ENCODE results near the gene CADM2.
"Not testable (repeated sequence)": the region's sequence is repeated elsewhere in the genome, so short reads cannot be mapped to it uniquely, and the experiment has no call there.

Gene CADM2

DNA sequence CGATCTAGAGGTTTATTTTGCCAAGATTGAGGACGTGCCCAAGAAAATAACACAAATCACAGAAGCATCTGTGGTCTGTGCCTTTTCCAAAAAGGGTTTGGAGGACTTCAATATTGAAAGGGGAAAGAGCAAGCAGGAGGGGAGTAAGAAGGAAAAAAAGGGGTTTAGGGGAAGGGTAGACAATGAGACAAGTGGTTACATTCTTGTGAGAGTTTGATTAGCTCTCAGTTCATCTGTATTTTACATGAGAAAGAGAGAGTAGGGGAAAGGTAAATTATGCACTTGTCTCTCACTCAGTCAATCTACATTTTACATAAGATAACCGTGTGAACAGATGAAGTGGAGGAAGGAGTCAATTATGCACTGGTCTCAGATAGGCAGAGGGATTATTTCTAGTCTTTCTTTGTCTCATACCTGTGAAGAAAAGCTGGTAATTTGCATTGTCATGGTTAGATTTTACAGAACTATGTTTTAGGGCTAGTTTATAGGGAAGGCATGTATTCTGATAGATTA is 931.3 kb downstream of the CADM2 start:
- Mint-ChIP-seq H3K9me3 (peaks cover 20% of the 10 kb centered on the region), H3K4me1 (no peaks in the 10 kb centered on the region), H3K27me3 (no peaks in the 10 kb centered on the region), H3K27ac (no peak overlapping the region), H3K36me3 (ENCODE audit: low read depth) (no peaks in the 10 kb centered on the region), H3K4me3 (no peak overlapping the region)
- no peak for ATAC-seq
- DNase-seq, result no peak

DNA sequence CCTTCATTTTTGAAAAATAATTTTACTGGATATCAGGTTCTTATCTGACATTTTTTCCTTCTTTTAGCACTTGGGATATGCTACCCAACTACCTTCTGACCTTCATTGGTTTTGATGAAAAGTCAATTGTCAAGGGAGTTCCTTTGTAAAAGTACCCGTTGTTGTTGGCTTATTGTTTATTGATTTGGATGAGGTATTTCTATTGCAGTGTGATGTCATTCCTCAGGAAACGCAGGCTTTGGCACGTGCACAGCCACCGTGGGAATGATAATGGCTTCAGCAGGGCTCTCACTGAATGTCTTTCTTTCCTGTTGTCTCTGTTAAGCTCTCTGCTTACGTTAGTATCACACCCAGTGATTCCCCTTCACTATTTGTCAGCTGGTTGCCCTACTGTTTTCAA is 944.6 kb downstream of the CADM2 start:
- H3K27ac Mint-ChIP-seq, result no peak overlapping the region
- DNase-seq (no peak), ATAC-seq (no peak)
- no peak overlapping the region for H3K4me3 Mint-ChIP-seq
- no peaks in the 10 kb centered on the region for H3K36me3 Mint-ChIP-seq (ENCODE audit: low read depth)
- H3K9me3 Mint-ChIP-seq, result peaks cover 9% of the 10 kb centered on the region
- H3K4me1 Mint-ChIP-seq, result no peaks in the 10 kb centered on the region
- no peaks in the 10 kb centered on the region for H3K27me3 Mint-ChIP-seq

DNA sequence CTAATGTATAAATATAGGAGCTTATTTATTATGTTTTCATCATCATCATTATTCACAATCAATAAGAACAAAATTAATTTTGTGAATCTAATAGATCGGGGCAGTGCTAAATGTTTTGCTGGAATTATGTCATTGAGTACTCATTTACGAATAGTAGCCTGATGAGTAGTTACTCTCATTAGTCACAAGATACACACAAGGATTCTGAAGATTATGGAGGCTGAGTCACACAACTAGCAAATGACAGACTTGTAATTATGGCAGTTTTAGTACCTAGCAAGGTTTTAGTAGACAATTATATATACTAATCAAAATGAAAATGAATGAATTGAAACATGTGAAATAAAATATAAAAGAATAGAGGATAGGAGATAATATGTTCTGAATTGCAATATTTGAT is 954.2 kb downstream of the CADM2 start:
- Mint-ChIP-seq H3K4me3 (no peak overlapping the region), H3K27ac (no peak overlapping the region), H3K4me1 (no peaks in the 10 kb centered on the region), H3K9me3 (peaks cover 15% of the 10 kb centered on the region), H3K27me3 (no peaks in the 10 kb centered on the region), H3K36me3 (ENCODE audit: low read depth) (no peaks in the 10 kb centered on the region)
- ATAC-seq (no peak), DNase-seq (no peak)

DNA sequence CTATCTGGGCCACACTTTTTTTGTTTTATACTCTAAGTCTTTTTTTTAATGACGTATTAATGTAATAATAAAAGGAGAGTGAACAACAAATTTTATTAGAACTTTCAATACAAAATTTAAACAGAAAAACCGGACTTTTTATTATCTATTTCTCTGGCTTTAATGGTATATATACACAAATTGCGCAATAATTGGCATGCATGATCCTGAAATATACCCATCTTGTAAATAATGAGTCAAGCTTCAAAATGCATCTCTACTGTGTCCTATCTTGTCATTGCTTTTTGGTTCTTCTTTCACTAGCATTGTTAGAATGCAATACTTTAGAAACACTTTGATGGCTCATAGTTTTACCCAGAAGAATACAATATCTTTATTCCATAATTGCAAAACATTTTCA is 963.6 kb downstream of the CADM2 start:
- Mint-ChIP-seq H3K36me3 (ENCODE audit: low read depth) (no peaks in the 10 kb centered on the region), H3K27ac (no peak overlapping the region), H3K4me1 (no peaks in the 10 kb centered on the region), H3K27me3 (no peaks in the 10 kb centered on the region), H3K4me3 (no peak overlapping the region), H3K9me3 (peaks cover 27% of the 10 kb centered on the region)
- DNase-seq, result no peak
- ATAC-seq, result no peak

DNA sequence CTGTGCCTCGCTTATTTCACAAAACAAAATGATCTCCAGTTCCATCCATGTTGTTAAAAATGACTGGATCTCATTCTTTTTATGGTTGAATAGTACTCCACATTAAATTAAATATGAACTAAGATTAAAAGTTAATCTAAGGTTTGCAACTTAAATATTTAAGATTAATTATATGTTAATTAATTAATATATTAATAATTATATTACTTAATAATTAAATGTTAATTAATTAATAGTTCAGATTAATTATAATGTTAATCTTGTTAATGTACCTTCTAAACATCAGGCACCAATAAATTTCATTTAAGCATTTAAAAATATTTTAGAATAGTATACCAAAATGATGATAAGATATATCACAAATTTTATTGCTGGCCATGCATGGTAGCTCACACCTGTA is 971.9 kb downstream of the CADM2 start:
- Mint-ChIP-seq H3K36me3 (ENCODE audit: low read depth) (no peaks in the 10 kb centered on the region), H3K4me1 (no peaks in the 10 kb centered on the region), H3K4me3 (no peak overlapping the region), H3K27me3 (no peaks in the 10 kb centered on the region), H3K9me3 (peaks cover 11% of the 10 kb centered on the region), H3K27ac (no peak overlapping the region)
- ATAC-seq (no peak), DNase-seq (no peak)

DNA sequence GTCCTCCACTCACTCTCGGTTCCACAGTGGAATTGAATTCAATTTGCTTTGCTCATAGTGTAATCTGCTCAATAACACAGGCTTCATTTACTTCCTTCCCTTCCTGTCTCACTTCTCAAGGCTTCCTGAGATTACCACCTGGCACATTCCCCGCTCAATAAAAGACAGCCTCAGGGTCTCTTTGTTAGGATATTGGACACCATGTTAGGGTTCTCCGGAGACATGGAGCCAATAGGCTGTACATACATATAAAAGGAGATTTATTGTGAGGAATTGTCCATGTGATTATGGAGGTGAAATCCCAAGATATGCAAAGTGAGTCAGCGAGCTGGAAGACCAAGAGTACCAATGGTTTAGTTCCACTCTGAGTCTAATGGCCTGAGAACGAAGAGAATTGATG is 974.5 kb downstream of the CADM2 start:
- no peaks in the 10 kb centered on the region for H3K36me3 Mint-ChIP-seq (ENCODE audit: low read depth)
- no peaks in the 10 kb centered on the region for H3K27me3 Mint-ChIP-seq
- ATAC-seq (no peak), DNase-seq (no peak)
- no peak overlapping the region for H3K4me3 Mint-ChIP-seq
- H3K4me1 Mint-ChIP-seq, result no peaks in the 10 kb centered on the region
- H3K9me3 Mint-ChIP-seq, result peaks cover 4% of the 10 kb centered on the region
- H3K27ac Mint-ChIP-seq, result no peak overlapping the region

DNA sequence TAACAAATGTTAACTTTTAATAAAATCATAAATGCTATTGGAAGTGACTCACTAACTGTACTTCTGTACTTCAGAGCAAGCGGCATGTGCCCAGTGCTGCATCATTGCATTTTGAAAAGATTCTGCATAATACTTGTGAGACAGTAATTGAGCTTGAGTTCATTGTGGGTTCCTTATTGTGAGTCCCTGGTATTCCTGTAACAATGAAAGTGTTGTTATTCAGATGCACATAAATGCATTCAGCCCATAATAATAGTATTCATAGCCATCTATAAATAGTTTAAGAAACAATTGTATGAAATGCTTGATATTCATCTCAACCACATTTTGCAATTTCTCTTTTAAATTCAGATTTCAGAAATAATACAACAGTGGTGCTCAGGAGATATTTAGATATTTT is 976.4 kb downstream of the CADM2 start:
- no peaks in the 10 kb centered on the region for H3K36me3 Mint-ChIP-seq (ENCODE audit: low read depth)
- H3K4me1 Mint-ChIP-seq, result no peaks in the 10 kb centered on the region
- H3K9me3 Mint-ChIP-seq, result peaks cover 4% of the 10 kb centered on the region
- H3K27ac Mint-ChIP-seq, result no peak overlapping the region
- no peak for ATAC-seq
- no peaks in the 10 kb centered on the region for H3K27me3 Mint-ChIP-seq
- DNase-seq, result no peak
- H3K4me3 Mint-ChIP-seq, result no peak overlapping the region

DNA sequence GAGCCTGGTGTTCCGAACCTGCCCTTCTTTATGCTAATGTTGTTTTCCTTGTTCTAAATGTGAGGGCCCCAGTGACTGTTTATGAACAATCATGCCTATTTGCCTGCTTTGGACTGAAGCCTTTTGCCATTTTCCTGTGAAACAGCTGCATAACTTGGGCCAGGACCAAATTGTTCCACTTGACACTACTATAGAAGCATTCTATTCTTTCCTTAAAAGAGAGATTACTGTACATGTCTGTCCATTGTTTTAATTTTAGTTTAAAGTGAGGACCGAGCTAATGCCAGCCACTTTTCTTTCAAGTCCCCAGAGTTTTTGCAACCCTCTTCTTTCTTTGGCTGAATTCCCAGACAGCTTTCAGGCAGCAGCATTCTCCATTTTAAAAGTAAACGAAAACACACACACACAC is 980.3 kb downstream of the CADM2 start:
- Mint-ChIP-seq H3K4me1 (no peaks in the 10 kb centered on the region), H3K27me3 (no peaks in the 10 kb centered on the region), H3K36me3 (ENCODE audit: low read depth) (no peaks in the 10 kb centered on the region), H3K4me3 (no peak overlapping the region), H3K9me3 (no peaks in the 10 kb centered on the region), H3K27ac (no peak overlapping the region)
- ATAC-seq (no peak), DNase-seq (no peak)

DNA sequence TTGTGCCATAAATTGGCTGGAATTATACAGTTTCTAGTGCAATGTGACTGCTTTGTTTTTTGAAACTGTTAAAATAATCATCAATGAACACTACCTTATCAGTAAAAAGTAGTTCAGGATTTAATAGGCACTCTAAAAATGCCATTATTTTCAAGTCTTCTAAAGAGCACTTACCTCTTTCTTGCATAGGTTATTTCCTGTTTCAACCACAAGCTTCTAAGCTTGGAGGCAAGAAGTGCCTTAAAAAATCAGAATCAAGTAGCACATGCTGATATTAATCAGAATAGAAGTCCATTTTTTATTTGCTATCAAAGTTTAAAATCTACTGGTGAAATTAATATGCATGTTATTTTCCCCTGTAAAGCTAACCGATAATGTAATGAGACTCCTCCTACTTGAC is 991.6 kb downstream of the CADM2 start:
- Mint-ChIP-seq H3K4me1 (no peaks in the 10 kb centered on the region), H3K9me3 (peaks cover 15% of the 10 kb centered on the region), H3K36me3 (ENCODE audit: low read depth) (no peaks in the 10 kb centered on the region), H3K4me3 (no peak overlapping the region), H3K27me3 (no peaks in the 10 kb centered on the region), H3K27ac (no peak overlapping the region)
- ATAC-seq (no peak), DNase-seq (no peak)

DNA sequence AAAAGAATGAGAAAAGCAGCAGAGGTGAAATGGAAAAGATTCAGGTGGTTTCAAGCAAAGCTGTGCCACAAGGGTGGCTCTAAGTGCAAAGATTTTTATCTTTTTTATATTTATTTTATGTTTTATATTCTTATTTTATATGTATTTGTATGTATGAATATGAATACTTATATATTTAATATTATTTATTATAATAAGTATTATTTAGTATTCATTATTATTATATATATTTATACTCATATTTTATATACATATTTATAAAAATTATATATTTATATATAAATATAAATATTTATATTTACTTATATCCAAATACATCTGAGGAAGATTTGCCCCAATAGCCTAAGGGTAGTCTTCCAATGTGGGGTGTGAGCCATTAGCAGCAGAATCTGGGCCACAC is 1002.0 kb downstream of the CADM2 start:
- no peaks in the 10 kb centered on the region for H3K9me3 Mint-ChIP-seq
- H3K27me3 Mint-ChIP-seq, result no peaks in the 10 kb centered on the region
- no peak for DNase-seq
- no peaks in the 10 kb centered on the region for H3K36me3 Mint-ChIP-seq (ENCODE audit: low read depth)
- no peak for ATAC-seq
- no peaks in the 10 kb centered on the region for H3K4me1 Mint-ChIP-seq
- no peak overlapping the region for H3K27ac Mint-ChIP-seq
- no peak overlapping the region for H3K4me3 Mint-ChIP-seq

DNA sequence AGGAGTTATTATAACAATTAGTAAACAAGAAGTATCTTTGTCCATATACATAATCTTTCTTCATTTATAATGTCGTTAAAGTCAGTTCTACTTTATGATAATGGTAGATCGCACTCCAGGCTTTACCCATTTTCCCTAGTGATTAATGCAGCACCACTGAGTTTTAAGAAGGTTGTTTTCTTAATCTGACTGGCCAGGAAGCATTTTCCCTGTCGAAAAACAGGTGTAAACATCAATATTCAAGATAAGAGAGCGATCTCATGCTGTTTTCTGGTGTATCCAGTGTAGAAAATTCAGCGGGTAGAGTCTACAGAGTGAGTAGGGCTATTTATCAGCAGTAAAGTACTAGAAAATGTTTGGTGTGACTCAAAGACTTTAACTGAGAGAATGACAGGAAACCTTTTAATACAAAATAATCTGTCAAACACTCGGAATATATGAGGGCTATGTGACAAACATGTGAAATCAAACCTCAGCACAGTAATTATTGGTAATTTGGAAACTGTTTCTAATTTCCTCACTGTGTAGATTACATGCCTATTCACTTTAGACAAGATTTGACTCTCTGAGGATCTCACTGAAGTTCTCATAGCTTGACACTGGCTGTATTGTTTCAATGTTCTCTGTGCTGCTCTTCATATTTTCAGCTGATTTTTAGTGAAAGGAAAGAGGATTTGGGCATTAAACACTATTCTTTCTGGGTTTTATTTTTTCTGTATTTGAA is 1019.0 kb downstream of the CADM2 start:
- ATAC-seq, result no peak
- Mint-ChIP-seq H3K27me3 (no peaks in the 10 kb centered on the region), H3K9me3 (peaks cover 5% of the 10 kb centered on the region), H3K4me1 (no peaks in the 10 kb centered on the region), H3K36me3 (ENCODE audit: low read depth) (no peaks in the 10 kb centered on the region), H3K4me3 (no peak overlapping the region), H3K27ac (no peak overlapping the region)
- DNase-seq, result no peak

DNA sequence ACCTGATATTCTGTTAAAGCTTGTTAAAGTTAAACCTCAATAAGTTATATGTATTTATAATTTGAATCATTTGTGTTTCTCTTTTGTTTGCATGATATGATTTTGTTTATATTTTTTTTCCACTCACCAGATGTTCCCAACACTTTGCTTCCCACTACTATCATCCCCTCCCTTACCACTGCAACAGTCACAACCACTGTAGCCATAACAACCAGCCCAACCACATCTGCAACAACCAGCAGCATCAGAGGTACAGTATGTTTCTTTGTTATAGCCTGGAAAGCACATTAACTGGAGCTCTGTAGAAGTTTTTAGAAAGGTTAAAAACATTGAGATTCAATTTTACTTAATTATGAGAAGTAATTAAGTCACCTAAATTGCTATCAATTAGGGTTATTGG is 1020.2 kb downstream of the CADM2 start:
- H3K9me3 Mint-ChIP-seq, result peaks cover 5% of the 10 kb centered on the region
- H3K27ac Mint-ChIP-seq, result no peak overlapping the region
- H3K36me3 Mint-ChIP-seq (ENCODE audit: low read depth), result no peaks in the 10 kb centered on the region
- ATAC-seq (no peak), DNase-seq (no peak)
- no peaks in the 10 kb centered on the region for H3K4me1 Mint-ChIP-seq
- no peaks in the 10 kb centered on the region for H3K27me3 Mint-ChIP-seq
- no peak overlapping the region for H3K4me3 Mint-ChIP-seq

DNA sequence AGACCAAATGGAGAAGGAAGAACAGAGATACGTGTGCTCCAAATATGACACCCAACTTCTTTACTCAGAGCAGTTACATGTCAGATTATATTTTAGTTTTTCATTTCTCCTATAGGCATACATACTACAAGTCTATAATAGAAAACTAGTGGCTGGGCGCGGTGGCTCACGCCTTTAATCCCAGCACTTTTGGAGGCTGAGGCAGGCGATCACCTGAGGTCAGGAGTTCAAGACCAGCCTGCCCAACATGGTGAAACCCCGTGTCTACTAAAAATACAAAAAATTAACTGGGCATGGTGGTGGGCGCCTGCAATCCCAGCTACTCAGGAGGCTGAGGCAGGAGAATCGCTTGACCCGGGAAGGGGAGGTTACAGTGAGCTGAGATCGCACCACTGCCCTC is 1030.8 kb downstream of the CADM2 start:
- H3K9me3 Mint-ChIP-seq, result not testable (repeated sequence)

DNA sequence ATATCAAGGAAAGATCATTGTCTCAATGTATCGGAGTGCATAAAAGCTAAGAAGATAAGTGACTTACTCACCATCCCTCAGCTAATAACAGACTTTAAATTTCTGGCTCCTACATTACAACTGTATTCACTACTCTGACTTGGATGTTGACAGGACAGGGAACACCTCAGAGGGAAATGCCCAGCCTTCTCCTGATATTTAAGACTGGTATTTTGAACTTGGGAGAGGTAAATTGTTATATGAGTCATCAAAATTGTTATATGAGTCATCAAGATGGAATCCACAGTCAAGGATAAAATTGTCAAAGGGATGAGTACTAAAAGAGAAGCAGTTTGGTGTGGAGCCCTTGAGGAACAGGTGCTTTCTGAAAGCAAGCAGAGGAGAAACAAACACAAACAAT is 1070.8 kb downstream of the CADM2 start:
- ATAC-seq (no peak), DNase-seq (no peak)
- Mint-ChIP-seq H3K4me1 (no peaks in the 10 kb centered on the region), H3K27ac (no peak overlapping the region), H3K36me3 (ENCODE audit: low read depth) (no peaks in the 10 kb centered on the region), H3K4me3 (no peak overlapping the region), H3K27me3 (no peaks in the 10 kb centered on the region), H3K9me3 (peaks cover 9% of the 10 kb centered on the region)

More for the DNA sequence above, 1030.8 kb downstream of the CADM2 start:
- DNase-seq; H3K27me3 Mint-ChIP-seq; H3K4me3 Mint-ChIP-seq; ATAC-seq; H3K27ac Mint-ChIP-seq; H3K4me1 Mint-ChIP-seq; H3K36me3 Mint-ChIP-seq (ENCODE audit: low read depth): not testable (repeated sequence)

DNA sequence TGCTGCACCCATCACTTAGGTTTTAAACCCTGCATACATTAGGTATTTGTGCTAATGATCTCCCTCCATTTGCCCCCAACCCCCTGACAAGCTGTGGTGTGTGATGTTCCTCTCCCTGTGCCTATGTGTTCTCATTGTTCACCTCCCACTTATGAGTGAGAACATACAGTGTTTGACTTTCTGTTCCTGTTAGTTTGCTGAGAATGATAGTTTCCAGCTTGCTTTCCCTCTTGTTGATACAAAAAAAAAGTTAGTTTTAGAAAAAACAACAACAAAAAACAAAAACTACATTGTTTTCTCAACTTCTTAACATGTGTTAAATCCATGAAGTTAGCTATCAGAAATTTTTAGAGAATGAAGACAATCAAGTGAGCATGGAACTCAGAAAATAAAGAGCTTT is 1079.1 kb downstream of the CADM2 start:
- no peak for DNase-seq
- Mint-ChIP-seq H3K9me3 (peaks cover 3% of the 10 kb centered on the region), H3K4me1 (no peaks in the 10 kb centered on the region), H3K36me3 (ENCODE audit: low read depth) (no peaks in the 10 kb centered on the region), H3K27me3 (no peaks in the 10 kb centered on the region), H3K4me3 (no peak overlapping the region), H3K27ac (no peak overlapping the region)
- no peak for ATAC-seq

Measured in activated naive CD8-positive, alpha-beta T cell treated with anti-CD3 and anti-CD28 coated beads, Interleukin-2, amount 50 U/mL, for 24 hours (primary cell).